Fibroblast of the aortic adventitia (primary cell): Measurements from ENCODE around the gene CSNK2A3. TPM values are rescaled to one million over a fixed set of nuclear protein-coding genes. Genes with fewer than 3 reads are reported as not detected.

Experiments used
- DNase-seq: peaks from one replicate; pipeline ENCODE4 v3.0.0-alpha.2; 2010; ENCODE audit warnings: low read depth
- H3K4me3 ChIP-seq: 2 replicates; pipeline ENCODE4 v1.5.1; 2011; ENCODE audit warnings: low read depth, mild to moderate bottlenecking, control low read depth, low read length, moderate library complexity
- total RNA-seq: library from RNA; depleted of rRNA; stranded (reverse); fragments of >200 nt; gene quantifications from 2 replicates; pipeline ENCODE4 v1.2.3, GENCODE V29; 2012; ENCODE audit warnings: low replicate concordance
- TF ChIP-seq, protein P1 (sequence below): IDR thresholded peaks from 2 replicates; pipeline ENCODE4 v1.5.1; 2011; ENCODE audit warnings: mild to moderate bottlenecking, low read length, control low read depth, inconsistent platforms; ENCODE audit not compliant: insufficient read depth

CSNK2A3 gene
- total RNA-seq, 1 donor, result 1.6 TPM

DNA sequence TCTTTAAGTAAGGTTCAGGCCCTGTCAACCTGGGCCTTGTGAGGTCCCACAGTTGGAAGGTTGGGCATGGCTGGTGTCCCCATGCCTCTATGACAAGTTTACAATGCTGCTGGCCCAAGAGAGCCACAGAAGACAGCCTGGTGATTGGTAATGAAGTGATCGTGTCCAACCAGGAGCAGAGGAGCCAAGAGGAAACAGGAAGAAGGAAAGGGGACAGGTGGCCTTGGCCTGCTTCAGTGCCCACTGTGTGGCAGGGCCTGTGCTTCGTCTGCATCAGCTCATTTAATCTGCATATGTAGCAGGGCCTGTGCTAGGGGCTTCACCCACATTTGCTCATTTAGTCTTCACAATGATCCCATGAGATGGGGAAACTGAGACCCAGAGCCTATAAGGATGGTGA lies 42.1 kb upstream of the CSNK2A3 start:
- no peak for DNase-seq
- TF ChIP-seq, protein P1, sequence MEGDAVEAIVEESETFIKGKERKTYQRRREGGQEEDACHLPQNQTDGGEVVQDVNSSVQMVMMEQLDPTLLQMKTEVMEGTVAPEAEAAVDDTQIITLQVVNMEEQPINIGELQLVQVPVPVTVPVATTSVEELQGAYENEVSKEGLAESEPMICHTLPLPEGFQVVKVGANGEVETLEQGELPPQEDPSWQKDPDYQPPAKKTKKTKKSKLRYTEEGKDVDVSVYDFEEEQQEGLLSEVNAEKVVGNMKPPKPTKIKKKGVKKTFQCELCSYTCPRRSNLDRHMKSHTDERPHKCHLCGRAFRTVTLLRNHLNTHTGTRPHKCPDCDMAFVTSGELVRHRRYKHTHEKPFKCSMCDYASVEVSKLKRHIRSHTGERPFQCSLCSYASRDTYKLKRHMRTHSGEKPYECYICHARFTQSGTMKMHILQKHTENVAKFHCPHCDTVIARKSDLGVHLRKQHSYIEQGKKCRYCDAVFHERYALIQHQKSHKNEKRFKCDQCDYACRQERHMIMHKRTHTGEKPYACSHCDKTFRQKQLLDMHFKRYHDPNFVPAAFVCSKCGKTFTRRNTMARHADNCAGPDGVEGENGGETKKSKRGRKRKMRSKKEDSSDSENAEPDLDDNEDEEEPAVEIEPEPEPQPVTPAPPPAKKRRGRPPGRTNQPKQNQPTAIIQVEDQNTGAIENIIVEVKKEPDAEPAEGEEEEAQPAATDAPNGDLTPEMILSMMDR, result no peak
- H3K4me3 ChIP-seq, result no peak overlapping the region

DNA sequence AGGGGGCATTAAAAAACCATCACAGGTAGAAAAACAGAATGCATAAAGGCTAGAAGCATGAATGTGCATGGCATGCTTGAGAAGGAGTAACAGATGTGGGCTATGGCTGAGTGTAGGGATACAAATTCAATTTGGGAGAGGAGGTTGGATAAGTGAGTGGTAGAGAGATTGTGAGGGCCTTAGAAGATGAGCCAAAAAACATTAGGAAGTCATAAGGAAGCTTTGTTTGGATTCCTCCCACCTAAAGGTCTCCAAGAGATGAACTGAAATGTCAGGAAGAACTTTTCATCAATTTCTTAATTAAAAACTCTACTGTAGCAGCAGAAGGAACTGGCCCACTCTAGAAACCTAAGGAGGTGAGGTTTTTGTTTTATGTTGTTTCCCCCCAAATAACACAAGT lies 41.2 kb upstream of the CSNK2A3 start:
- TF ChIP-seq, protein P1, result no peak
- no peak overlapping the region for H3K4me3 ChIP-seq
- DNase-seq, result no peak

DNA sequence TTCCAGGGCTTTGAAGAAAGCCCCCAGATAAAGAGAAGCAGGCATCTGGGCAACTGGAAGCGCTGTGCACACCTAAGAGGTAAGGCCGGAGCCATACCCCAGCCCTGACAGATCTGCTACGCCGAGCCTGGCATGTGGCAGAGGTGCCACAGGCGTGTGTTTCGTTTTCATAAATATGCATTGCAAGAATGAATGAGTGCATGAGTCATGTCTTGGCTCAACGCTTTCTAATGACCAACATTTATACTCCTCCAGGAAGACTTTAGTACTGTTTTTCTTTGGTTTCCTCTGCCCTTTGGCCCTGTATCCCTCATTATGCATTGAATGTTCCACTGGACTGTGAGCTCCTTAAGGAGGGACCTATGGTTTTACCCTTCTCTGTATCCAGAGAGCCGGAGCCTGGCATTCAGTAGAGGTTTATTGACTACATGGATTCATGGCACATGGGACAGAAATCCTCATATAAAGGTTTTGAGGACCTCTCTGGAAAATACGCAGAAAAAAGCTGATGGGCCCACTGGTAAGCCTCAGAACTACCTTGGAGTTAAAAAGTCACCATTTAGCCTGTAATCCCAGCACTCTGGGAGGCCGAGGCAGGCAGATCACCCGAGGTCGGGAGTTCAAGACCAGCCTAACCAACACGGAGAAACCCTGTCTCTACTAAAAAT lies 38.9 kb upstream of the CSNK2A3 start:
- TF ChIP-seq, protein P1, result no peak
- DNase-seq, result peak; percentile 85
- no peak overlapping the region for H3K4me3 ChIP-seq

DNA sequence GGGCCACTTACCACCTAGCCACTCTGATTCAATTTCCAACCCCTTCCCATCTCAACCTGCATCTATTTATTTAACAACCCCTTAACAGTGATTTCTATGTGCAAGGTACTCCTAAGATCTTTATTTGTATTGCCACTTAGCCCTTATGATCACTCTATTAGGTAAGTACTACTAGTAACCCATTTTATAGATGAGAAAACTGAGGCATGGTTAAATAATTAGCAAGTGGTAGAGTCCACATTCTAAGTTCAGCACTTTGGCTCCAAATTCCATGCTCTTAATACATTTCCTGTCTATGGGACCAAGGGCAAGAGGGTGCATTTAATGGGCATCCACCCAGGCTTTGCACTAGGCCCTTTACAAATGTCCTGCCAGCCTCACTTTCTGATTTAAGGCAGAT lies 38.1 kb upstream of the CSNK2A3 start:
- no peak overlapping the region for H3K4me3 ChIP-seq
- no peak for DNase-seq
- TF ChIP-seq, protein P1, result no peak

DNA sequence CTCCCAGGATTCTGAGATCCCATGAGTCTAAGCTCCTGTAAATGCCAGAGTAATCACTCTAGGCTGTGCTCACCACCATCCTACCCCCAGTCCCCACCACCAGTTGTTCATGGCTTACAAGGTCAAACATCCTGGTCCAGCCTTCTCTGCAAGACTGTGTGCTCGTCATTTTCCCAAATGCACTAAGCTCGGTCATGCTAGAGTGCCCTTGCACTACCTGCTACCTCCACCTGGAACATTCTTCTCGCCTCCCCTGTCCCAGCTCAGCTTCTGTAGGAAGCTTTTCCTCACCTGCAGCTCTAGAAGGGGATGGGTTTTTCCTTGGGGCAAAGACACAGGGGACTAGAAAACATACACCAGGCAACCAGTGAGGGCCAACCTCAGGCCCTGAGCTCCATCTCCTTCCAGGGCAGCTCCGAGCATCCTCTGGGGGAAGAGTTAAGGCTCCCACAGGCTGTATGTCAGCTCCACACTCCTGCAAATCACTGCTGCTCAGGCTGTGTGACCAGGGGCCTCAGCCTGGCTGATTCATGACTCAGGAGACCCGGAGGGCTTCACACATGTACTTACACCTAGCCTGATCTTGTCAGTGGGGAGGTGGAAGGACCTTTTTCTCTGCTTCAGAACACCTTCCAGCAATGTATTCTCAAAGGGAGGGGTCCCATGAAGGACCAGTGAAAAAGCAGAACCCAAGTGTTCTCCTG lies 37.2 kb upstream of the CSNK2A3 start:
- H3K4me3 ChIP-seq, result no peak overlapping the region
- TF ChIP-seq, protein P1, result no peak
- DNase-seq, result no peak

DNA sequence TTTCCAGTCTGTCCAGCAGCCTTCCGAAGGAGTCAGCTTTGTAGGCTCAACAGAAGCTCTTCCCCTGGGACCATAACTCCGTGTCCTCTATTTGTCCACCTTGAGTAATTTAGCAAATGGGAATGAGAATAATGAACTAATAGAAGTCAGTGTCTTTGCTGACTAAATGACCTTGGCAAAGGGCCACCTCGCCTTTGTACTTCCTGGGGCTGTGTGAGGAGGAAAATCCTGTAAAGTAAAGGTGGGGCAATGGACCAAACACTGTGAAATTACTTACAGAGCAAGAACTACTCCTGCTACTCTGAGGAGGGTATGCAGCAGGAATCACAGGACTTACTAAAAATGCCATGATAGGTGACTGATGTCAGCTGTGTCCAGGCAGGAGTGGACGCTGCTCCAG lies 36.2 kb upstream of the CSNK2A3 start:
- no peak for DNase-seq
- no peak overlapping the region for H3K4me3 ChIP-seq

More for the DNA sequence above, 36.2 kb upstream of the CSNK2A3 start:
- TF ChIP-seq, protein P1, result no peak
